NT2/D1 (cell line): ENCODE measurements around the gene STXBP2.

Experiments
- SUZ12 ChIP-seq: IDR thresholded peaks from 2 replicates; pipeline ENCODE4 v1.6.1; 2011; ENCODE audit not compliant: insufficient read length, insufficient read depth; ENCODE audit errors: extremely low read depth
- ZNF274 ChIP-seq: IDR thresholded peaks from 2 replicates; pipeline ENCODE4 v1.6.1; 2011; ENCODE audit warnings: mild to moderate bottlenecking, low read depth, low read length

DNA sequence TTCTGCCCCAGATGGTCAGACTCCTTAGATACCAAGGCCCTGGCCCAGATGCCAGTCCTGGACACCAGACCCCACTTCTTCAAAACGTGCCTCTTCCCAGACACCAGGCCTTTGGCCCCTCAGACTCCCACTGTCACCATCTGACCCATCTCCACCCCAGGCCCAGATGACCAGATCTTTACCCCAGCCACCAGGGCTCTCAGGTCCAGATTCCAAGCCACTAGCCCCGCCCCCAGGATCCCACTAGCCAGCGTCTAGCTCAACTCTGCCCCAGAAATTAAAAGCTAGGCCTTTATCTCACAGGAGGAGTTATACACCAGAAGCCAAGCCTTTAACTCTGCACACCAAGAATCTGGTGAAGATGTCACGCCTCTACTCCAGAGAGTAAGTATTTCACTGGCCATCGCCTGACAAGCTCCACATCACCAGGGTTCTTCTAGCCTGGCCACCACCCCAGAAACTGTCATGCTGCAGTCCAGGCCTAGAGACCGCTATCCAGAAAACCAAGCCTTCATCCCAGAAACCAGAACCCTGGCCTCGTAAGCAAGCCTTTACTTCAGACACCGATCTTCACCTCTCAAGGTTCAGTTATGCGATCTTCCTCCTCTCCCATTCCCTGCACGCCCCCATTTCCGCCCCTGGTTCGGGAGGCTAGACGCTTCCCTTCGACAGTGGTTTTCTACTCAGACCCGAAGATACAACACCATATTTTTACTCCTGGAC, 8.2 kb upstream of the STXBP2 start:
- TF ChIP-seq SUZ12 (no peak), ZNF274 (no peak)
